IMR-90 (cell line): ENCODE measurements around the gene SVEP1. TPM values are rescaled to one million over a fixed set of nuclear protein-coding genes. Genes with fewer than 3 reads are reported as not detected.

ENCODE experiments used
- ATAC-seq: fragments of 200-7000 bp; cut with Tn5 transposase; 2 replicates; pipeline ENCODE4 v1.9.1; 2020; ENCODE audit warnings: low read depth, mild to moderate bottlenecking, moderate library complexity
- BruUV-seq: library from RNA; stranded (reverse); fragments of 400-500 nt; replicated peaks from 2 replicates; lab custom pipeline; 2021; lab: Mats Ljungman, UMichigan
- CTCF ChIA-PET: fragments of 300-600 bp; formaldehyde crosslinking; extraction: SDS; loops from one replicate; lab custom pipeline; 2021; ENCODE audit warnings: antibody characterized with exemption; lab: Yijun Ruan, JAX
- POLR2A ChIA-PET: fragments of 300-600 bp; sonication (Branson Sonifier 250); formaldehyde crosslinking; loops from one replicate; lab custom pipeline; 2022; ENCODE audit warnings: antibody characterized with exemption; ENCODE audit not compliant: unreplicated experiment; lab: Charles Lee
- DNase-seq: peaks from one replicate; pipeline ENCODE4 v3.0.0; 2013
- H2AFZ ChIP-seq: replicated peaks from 2 replicates; pipeline ENCODE3; 2013; ENCODE audit warnings: low read length, mild to moderate bottlenecking; ENCODE audit not compliant: poor library complexity
- H2AK5ac ChIP-seq: 2 replicates; pipeline ENCODE4 v1.6.1; 2013; ENCODE audit warnings: low read depth, low read length, inconsistent platforms
- H2AK9ac ChIP-seq: replicated peaks from 2 replicates; pipeline ENCODE3; 2013; ENCODE audit warnings: mild to moderate bottlenecking, low read depth, low read length, moderate library complexity; ENCODE audit not compliant: poor library complexity
- H2BK120ac ChIP-seq: 2 replicates; pipeline ENCODE4 v1.6.1; 2013; ENCODE audit warnings: low read depth, low read length, inconsistent platforms
- H2BK15ac ChIP-seq: 3 replicates; pipeline ENCODE4 v1.6.1; 2013; ENCODE audit warnings: low read depth, low read length, inconsistent platforms
- H2BK20ac ChIP-seq: 2 replicates; pipeline ENCODE4 v1.6.1; 2013; ENCODE audit warnings: low read depth, mild to moderate bottlenecking, inconsistent platforms, low read length, moderate library complexity
- H2BK5ac ChIP-seq: 2 replicates; pipeline ENCODE4 v1.6.1; 2013; ENCODE audit warnings: mild to moderate bottlenecking, low read depth, low read length, inconsistent platforms; ENCODE audit not compliant: poor library complexity, severe bottlenecking
- H3K14ac ChIP-seq: replicated peaks from 2 replicates; pipeline ENCODE4 v1.6.1; 2013; ENCODE audit warnings: low read depth, low read length, inconsistent platforms
- H3K18ac ChIP-seq: 2 replicates; pipeline ENCODE4 v1.6.1; 2013; ENCODE audit warnings: low read depth, low read length, control low read depth
- H3K23ac ChIP-seq: 2 replicates; pipeline ENCODE4 v1.6.1; 2013; ENCODE audit warnings: low read depth, low read length, inconsistent platforms
- H3K27ac ChIP-seq: 2 replicates; pipeline ENCODE4 v1.5.1; 2013; ENCODE audit warnings: mild to moderate bottlenecking, control low read depth, low read length; ENCODE audit not compliant: insufficient read depth
- H3K27me3 ChIP-seq: 2 replicates; pipeline ENCODE4 v1.6.1; 2013; ENCODE audit warnings: low read length; ENCODE audit not compliant: control insufficient read depth, insufficient read depth
- H3K36me3 ChIP-seq: 2 replicates; pipeline ENCODE4 v1.6.1; 2013; ENCODE audit warnings: low read length, mixed read lengths; ENCODE audit not compliant: control insufficient read depth, insufficient read depth
- H3K4ac ChIP-seq: 2 replicates; pipeline ENCODE4 v1.6.1; 2013; ENCODE audit warnings: low read depth, low read length, inconsistent platforms
- H3K4me1 ChIP-seq: 2 replicates; pipeline ENCODE4 v1.6.1; 2013; ENCODE audit warnings: low read length, mixed read lengths; ENCODE audit not compliant: control insufficient read depth, insufficient read depth
- H3K4me2 ChIP-seq: 2 replicates; pipeline ENCODE4 v1.6.1; 2013; ENCODE audit warnings: low read depth, mild to moderate bottlenecking, control low read depth, low read length, moderate library complexity
- H3K4me3 ChIP-seq: 2 replicates; pipeline ENCODE4 v1.5.1; 2013; ENCODE audit warnings: low read depth, mild to moderate bottlenecking, control low read depth, low read length, moderate library complexity; ENCODE audit not compliant: insufficient read depth
- H3K56ac ChIP-seq: 2 replicates; pipeline ENCODE4 v1.6.1; 2013; ENCODE audit warnings: low read length, inconsistent platforms; ENCODE audit not compliant: insufficient read depth; ENCODE audit errors: extremely low read depth
- H3K79me1 ChIP-seq, 2 experiments: 2 replicates each; pipeline ENCODE4 v1.6.1; 2013; ENCODE audit warnings: low read length in 2 of 2, inconsistent platforms in 1 of 2, low read depth in 1 of 2
- H3K9ac ChIP-seq: 2 replicates; pipeline ENCODE4 v1.6.1; 2013; ENCODE audit warnings: low read depth, low read length, control low read depth
- H3K9me1 ChIP-seq: 2 replicates; pipeline ENCODE4 v1.6.1; 2013; ENCODE audit warnings: low read length, inconsistent platforms; ENCODE audit not compliant: insufficient read depth
- H3K9me3 ChIP-seq: 2 replicates; pipeline ENCODE4 v1.6.1; 2013; ENCODE audit warnings: low read length; ENCODE audit not compliant: control insufficient read depth, insufficient read depth
- H4K20me1 ChIP-seq: 2 replicates; pipeline ENCODE4 v1.6.1; 2013; ENCODE audit warnings: low read length, inconsistent platforms; ENCODE audit not compliant: insufficient read depth
- H4K5ac ChIP-seq: 2 replicates; pipeline ENCODE4 v1.6.1; 2013; ENCODE audit warnings: mild to moderate bottlenecking, low read depth, low read length, control low read depth
- H4K8ac ChIP-seq, 2 experiments: 2 replicates each; pipeline ENCODE4 v1.6.1; 2013; ENCODE audit warnings: low read depth in 2 of 2, low read length in 2 of 2, control low read depth in 1 of 2, inconsistent platforms in 1 of 2
- H4K91ac ChIP-seq: 2 replicates; pipeline ENCODE4 v1.6.1; 2013; ENCODE audit warnings: low read depth, low read length, inconsistent platforms; ENCODE audit not compliant: insufficient read depth
- BHLHE40 ChIP-seq: fragments of 150-350 bp; IDR thresholded peaks from 2 replicates; pipeline ENCODE4 v1.6.1; 2016; ENCODE audit warnings: mild to moderate bottlenecking, low read depth, low read length
- CEBPB ChIP-seq: IDR thresholded peaks from 2 replicates; pipeline ENCODE4 v1.6.1; 2012; ENCODE audit warnings: low read depth, low read length, improper control_type of control experiment
- CHD1 ChIP-seq: IDR thresholded peaks from 2 replicates; pipeline ENCODE4 v1.6.1; 2012; ENCODE audit warnings: low read depth, low read length, improper control_type of control experiment
- CTCF ChIP-seq: conservative IDR thresholded peaks from 2 replicates; pipeline ENCODE4 v1.5.1; 2012; ENCODE audit warnings: mild to moderate bottlenecking, low read depth, low read length, improper control_type of control experiment
- ELK1 ChIP-seq: fragments of 150-350 bp; IDR thresholded peaks from 2 replicates; pipeline ENCODE4 v1.6.1; 2016; ENCODE audit warnings: low read depth, mild to moderate bottlenecking, low read length, moderate library complexity, borderline replicate concordance
- FOS ChIP-seq: fragments of 150-350 bp; IDR thresholded peaks from 2 replicates; pipeline ENCODE4 v1.6.1; 2016; ENCODE audit warnings: low read depth, low read length
- NFE2L2 ChIP-seq: fragments of 150-350 bp; IDR thresholded peaks from 2 replicates; pipeline ENCODE4 v1.6.1; 2016; ENCODE audit warnings: low read depth, mild to moderate bottlenecking, low read length
- POLR2A ChIP-seq: IDR thresholded peaks from 2 replicates; pipeline ENCODE4 v1.6.1; 2012; ENCODE audit warnings: mild to moderate bottlenecking, low read depth, low read length
- RAD21 ChIP-seq: IDR thresholded peaks from 2 replicates; pipeline ENCODE4 v1.6.1; 2012; ENCODE audit warnings: low read length, improper control_type of control experiment
- RCOR1 ChIP-seq: IDR thresholded peaks from 2 replicates; pipeline ENCODE4 v1.6.1; 2012; ENCODE audit warnings: mild to moderate bottlenecking, low read length, improper control_type of control experiment; ENCODE audit not compliant: insufficient replicate concordance
- RFX5 ChIP-seq: IDR thresholded peaks from 2 replicates; pipeline ENCODE4 v1.8.0; 2012; ENCODE audit warnings: low read depth, mild to moderate bottlenecking, low read length, moderate library complexity
- WGBS, 2 experiments: methylation state at CpG; one replicate each; pipeline versions ENCODE4 v1.1.5 to v1.1.7; 2013; ENCODE audit warnings: missing lambda C conversion rate in 2 of 2; ENCODE audit not compliant: insufficient read length in 1 of 2; ENCODE audit errors: extremely low coverage in 2 of 2; 5-methylcytosine and 5-hydroxymethylcytosine counted together
- dilution Hi-C: fragments of 300-500 bp; cut with HindIII; formaldehyde crosslinking; loops from one replicate; pipeline ENCODE4 v1.14.3; 2018; ENCODE audit warnings: low sequenced_read_pairs; ENCODE audit not compliant: unreplicated experiment
- in situ Hi-C: fragments of 300-500 bp; cut with MboI; formaldehyde crosslinking; loops from 3 replicates; pipeline ENCODE4 v1.14.3; 2019; ENCODE audit warnings: low sequenced_read_pairs, inconsistent platforms, mixed read lengths
- intact Hi-C: fragments of 100-400 bp; cut with micrococcal nuclease; formaldehyde crosslinking; loops from 2 replicates; pipeline ENCODE4 v1.10.0; 2022
- polyA plus RNA-seq, 3 experiments: library from polyadenylated mRNA; depleted of rRNA; stranded (reverse); fragments of >200 nt; gene quantifications; 2 replicates each; pipeline ENCODE4 v1.2.3, GENCODE V29; 2012; ENCODE audit warnings: low replicate concordance in 1 of 3
- total RNA-seq: library from RNA; depleted of rRNA; stranded (reverse); fragments of >200 nt; gene quantifications from 2 replicates; pipeline ENCODE4 v1.2.3, GENCODE V29; 2012

The SVEP1 gene
- total and polyA plus RNA-seq, 2 of the 4 experiments (the other 2 are of a cell fraction) = 4.8 to 16.7 TPM

- in situ Hi-C loops = no loop called here
- Histone ChIP-seq H3K4me2 (no peak overlapping the region), H2BK20ac (no peak overlapping the region), H3K79me1 (no peaks in the 10 kb centered on the region), H4K20me1 (no peaks in the 10 kb centered on the region), H3K23ac (no peak overlapping the region), H4K91ac (no peak overlapping the region), H3K36me3 (peaks cover 17% of the 10 kb centered on the region), H4K8ac (no peak overlapping the region), H2AK9ac (no peak overlapping the region), H3K27me3 (no peaks in the 10 kb centered on the region), H3K9me1 (no peaks in the 10 kb centered on the region), H2BK120ac (no peak overlapping the region), H4K5ac (no peak overlapping the region), H3K9ac (no peak overlapping the region), H3K9me3 (0 out of 2 replicates have a peak, but pooled peaks cover 2% of the 10 kb centered on the region), H3K4me3 (no peak overlapping the region), H3K4ac (no peak overlapping the region), H2AFZ (no peak overlapping the region), H2AK5ac (no peak overlapping the region), H3K14ac (no peak overlapping the region), H3K56ac (no peak overlapping the region), H2BK15ac (no peak overlapping the region), H3K4me1 (no peaks in the 10 kb centered on the region), H2BK5ac (no peak overlapping the region), H3K18ac (no peak overlapping the region), H3K27ac (no peak overlapping the region)
- CTCF ChIA-PET = no interaction called here
- dilution Hi-C loops = no loop called here
- no TSS peak for BruUV-seq
- ATAC-seq = no peak
- no peak for DNase-seq
- TF ChIP-seq BHLHE40 (no peak), POLR2A (no peak), RAD21 (no peak), NFE2L2 (no peak), FOS (no peak), CHD1 (no peak), CEBPB (no peak), CTCF (no peak), RFX5 (no peak), ELK1 (no peak), RCOR1 (no peak)
- POLR2A ChIA-PET = no interaction called here
- intact Hi-C loops = loop anchor here (5.0 kb wide), 1 partner anchor 132 kb away; the partner anchor contains the start of gene TXN
- WGBS, 2 experiments = no CpG with 5 or more reads among the region's 3 CpGs
Observed at GRCh38 chr9:110389148-110389750, 190.3 kb downstream of the SVEP1 start.
